Measurements from ENCODE around the gene SMYD3. TPM values are rescaled to one million over a fixed set of nuclear protein-coding genes. Genes with fewer than 3 reads are reported as not detected.

Gene SMYD3
- polyA plus RNA-seq, 1 experiment: 39.9 TPM

DNA sequence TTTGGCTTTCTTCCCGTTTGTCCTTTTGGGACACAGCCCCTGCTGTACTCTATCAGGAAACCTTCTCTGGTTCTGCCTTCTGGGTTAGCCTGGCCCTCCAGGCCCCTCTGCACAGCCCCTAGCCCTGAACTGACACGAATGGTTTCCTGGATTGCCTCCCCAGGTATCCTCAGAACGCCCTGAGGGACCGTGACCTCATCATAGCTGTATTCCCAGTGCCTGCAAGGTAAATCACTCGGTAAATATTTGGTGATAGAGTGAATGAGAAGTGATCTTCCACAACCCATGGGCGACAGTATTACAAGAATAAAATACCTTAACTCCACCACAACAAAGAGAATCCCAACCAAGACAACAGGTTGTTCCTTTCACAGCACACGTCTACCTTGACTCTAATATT is 637.2 kb downstream of the SMYD3 start:
- TF ChIP-seq, protein P1, sequence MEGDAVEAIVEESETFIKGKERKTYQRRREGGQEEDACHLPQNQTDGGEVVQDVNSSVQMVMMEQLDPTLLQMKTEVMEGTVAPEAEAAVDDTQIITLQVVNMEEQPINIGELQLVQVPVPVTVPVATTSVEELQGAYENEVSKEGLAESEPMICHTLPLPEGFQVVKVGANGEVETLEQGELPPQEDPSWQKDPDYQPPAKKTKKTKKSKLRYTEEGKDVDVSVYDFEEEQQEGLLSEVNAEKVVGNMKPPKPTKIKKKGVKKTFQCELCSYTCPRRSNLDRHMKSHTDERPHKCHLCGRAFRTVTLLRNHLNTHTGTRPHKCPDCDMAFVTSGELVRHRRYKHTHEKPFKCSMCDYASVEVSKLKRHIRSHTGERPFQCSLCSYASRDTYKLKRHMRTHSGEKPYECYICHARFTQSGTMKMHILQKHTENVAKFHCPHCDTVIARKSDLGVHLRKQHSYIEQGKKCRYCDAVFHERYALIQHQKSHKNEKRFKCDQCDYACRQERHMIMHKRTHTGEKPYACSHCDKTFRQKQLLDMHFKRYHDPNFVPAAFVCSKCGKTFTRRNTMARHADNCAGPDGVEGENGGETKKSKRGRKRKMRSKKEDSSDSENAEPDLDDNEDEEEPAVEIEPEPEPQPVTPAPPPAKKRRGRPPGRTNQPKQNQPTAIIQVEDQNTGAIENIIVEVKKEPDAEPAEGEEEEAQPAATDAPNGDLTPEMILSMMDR (IDR thresholded peaks at IDR 0.05; ENCODE audit: low read depth, low read length): no peak
- POLR2A ChIA-PET: no interaction called here
- CTCF ChIA-PET: interaction anchor here (1.3 kb wide), 1 partner anchor 392 kb away, joined by 3 read pairs; no protein-coding TSS in a partner anchor
- Histone ChIP-seq H3K27ac (ENCODE audit: low read depth, low read length) (no peak overlapping the region), H3K27me3 (ENCODE audit: control insufficient read depth, insufficient read depth, low read length) (no peaks in the 10 kb centered on the region), H3K9me3 (ENCODE audit: control insufficient read depth, insufficient read depth, low read length) (no peaks in the 10 kb centered on the region), H3K4me3 (ENCODE audit: low read depth, low read length) (no peak overlapping the region)
- no peak for DNase-seq (ENCODE audit: low read depth, low spot score)

DNA sequence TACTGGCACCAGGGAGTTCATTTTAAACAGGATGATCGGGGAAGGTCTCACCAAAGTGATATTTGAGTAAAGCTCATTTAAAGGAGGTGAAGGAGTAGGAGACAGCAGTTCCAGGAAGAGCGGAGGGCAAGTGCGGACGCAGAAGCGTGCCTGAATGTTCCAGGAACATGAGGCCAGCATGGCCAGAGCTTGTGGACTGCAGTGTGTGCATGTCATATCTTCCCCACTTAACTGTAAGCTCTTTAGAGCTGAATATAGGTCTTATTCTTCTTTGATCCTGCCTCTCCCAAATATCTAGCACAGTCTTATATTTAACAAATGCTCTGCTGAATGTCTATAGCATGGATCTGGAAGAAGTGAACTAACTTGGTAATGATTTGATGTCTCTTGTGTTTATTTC is 639.3 kb downstream of the SMYD3 start:
- POLR2A ChIA-PET: no interaction called here

DNA sequence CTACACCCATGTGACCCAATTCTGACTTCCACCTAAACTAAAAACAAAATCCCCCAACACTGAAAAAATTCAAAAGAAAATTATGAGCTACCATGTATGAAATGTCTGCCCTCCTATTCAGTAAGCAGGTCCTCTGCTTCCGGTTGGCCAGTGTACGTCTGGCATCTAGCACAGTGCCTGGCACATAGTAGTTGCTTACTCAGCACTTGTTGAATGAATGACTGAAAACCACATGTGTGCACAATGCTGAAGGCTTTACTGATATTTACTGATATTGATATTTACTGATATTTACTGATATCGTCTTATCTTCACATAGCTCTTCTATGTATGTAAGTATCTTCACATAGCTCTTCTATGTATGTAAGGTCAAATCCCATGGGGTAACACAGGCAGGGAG is 642.2 kb downstream of the SMYD3 start:
- Histone ChIP-seq H3K4me3 (ENCODE audit: low read depth, low read length) (no peak overlapping the region), H3K9me3 (ENCODE audit: control insufficient read depth, insufficient read depth, low read length) (no peaks in the 10 kb centered on the region), H3K27ac (ENCODE audit: low read depth, low read length) (no peak overlapping the region), H3K27me3 (ENCODE audit: control insufficient read depth, insufficient read depth, low read length) (no peaks in the 10 kb centered on the region)
- TF ChIP-seq, protein P1 (IDR thresholded peaks at IDR 0.05; ENCODE audit: low read depth, low read length): no peak
- DNase-seq (ENCODE audit: low read depth, low spot score): no peak
- ChIA-PET CTCF (no interaction called here), POLR2A (no interaction called here)

More for the DNA sequence above, 639.3 kb downstream of the SMYD3 start:
- CTCF ChIA-PET: no interaction called here
- Histone ChIP-seq H3K27ac (ENCODE audit: low read depth, low read length) (no peak overlapping the region), H3K4me3 (ENCODE audit: low read depth, low read length) (no peak overlapping the region), H3K9me3 (ENCODE audit: control insufficient read depth, insufficient read depth, low read length) (no peaks in the 10 kb centered on the region), H3K27me3 (ENCODE audit: control insufficient read depth, insufficient read depth, low read length) (no peaks in the 10 kb centered on the region)
- TF ChIP-seq, protein P1 (IDR thresholded peaks at IDR 0.05; ENCODE audit: low read depth, low read length): no peak
- no peak for DNase-seq (ENCODE audit: low read depth, low spot score)

DNA sequence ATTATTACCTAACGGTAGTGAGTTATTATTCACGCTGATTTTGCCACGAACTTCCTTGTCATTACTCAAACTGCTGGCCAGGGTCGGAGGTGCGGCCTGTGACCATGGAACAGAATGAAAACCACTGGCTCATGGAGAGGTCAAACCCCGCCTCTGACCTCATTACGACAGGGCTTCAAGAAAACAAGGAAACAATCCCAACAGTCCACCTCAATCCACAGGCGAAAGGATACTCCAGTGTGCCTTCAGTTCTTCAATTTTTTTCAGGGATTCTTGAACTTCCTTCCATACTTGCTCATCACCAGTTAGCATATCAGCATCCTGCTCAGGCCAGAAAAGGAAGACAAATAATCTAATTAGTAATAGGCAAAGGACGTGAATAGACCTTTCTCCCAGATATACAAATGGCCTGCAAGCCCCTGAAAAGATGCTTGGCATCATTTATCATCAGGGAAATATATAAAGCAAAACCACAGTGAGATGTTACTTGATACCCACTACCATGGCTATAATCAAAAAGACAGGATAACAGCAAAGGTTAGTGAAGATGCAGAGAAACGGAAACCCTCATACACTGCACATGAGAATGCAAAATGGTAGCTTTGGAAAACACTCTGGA is 643.4 kb downstream of the SMYD3 start:
- H3K4me3 ChIP-seq (ENCODE audit: low read depth, low read length): no peak overlapping the region
- POLR2A ChIA-PET: no interaction called here
- no peak overlapping the region for H3K27ac ChIP-seq (ENCODE audit: low read depth, low read length)
- H3K27me3 ChIP-seq (ENCODE audit: control insufficient read depth, insufficient read depth, low read length): no peaks in the 10 kb centered on the region
- H3K9me3 ChIP-seq (ENCODE audit: control insufficient read depth, insufficient read depth, low read length): no peaks in the 10 kb centered on the region
- CTCF ChIA-PET: interaction anchor here (0.6 kb wide), 2 partner anchors 25 to 618 kb away, joined by 3 to 6 read pairs; no protein-coding TSS in a partner anchor
- no peak for DNase-seq (ENCODE audit: low read depth, low spot score)
- TF ChIP-seq, protein P1 (IDR thresholded peaks at IDR 0.05; ENCODE audit: low read depth, low read length): no peak

DNA sequence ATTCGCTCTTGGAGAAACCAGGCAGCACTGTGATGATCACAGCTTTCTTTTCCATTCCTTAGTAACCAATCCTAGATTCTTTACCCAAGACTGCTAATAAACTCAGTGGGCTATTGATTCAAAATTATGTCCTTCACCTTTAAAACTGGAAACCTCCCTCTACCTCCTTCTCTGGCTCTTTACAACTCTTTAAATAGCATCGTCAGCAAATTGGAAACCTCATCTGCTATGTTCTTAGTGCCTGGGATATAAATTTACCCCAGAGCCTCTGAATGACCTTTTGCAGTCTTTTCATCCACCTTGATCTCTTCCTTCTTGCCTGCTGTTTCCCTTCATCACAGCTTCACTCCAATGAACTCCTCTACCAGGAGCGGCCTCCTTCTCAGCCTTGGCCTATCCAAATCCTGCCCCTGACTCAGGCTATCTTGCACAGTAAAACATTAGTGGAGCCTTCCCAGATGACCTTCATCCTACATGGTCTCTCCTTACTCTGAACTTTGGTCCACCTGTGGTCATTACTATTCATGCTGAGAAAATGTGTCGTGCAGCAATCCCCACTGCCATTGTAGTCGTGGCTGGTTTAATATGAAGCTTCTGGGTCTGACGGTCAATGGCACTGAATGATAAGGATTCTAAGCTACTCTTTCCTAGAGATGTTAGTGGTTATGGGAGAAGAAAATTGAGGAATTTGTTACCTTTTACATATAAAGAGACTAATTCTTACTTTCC is 644.1 kb downstream of the SMYD3 start:
- no peak for DNase-seq (ENCODE audit: low read depth, low spot score)
- TF ChIP-seq, protein P1 (IDR thresholded peaks at IDR 0.05; ENCODE audit: low read depth, low read length): no peak
- H3K9me3 ChIP-seq (ENCODE audit: control insufficient read depth, insufficient read depth, low read length): no peaks in the 10 kb centered on the region
- ChIA-PET CTCF (interaction anchor here (0.6 kb wide), 2 partner anchors 26 to 79 kb away, joined by 3 read pairs; no protein-coding TSS in a partner anchor), POLR2A (no interaction called here)
- H3K4me3 ChIP-seq (ENCODE audit: low read depth, low read length): no peak overlapping the region
- no peak overlapping the region for H3K27ac ChIP-seq (ENCODE audit: low read depth, low read length)
- no peaks in the 10 kb centered on the region for H3K27me3 ChIP-seq (ENCODE audit: control insufficient read depth, insufficient read depth, low read length)
